Right lobe of liver (tissue), 4 donors: Measurements from ENCODE around the gene PTPRM.

Source experiments
- POLR2A ChIP-seq: fragments of 450-650 bp; IDR thresholded peaks from one replicate; pipeline ENCODE4 v1.6.1; 2017; ENCODE audit warnings: antibody characterized with exemption, mild to moderate bottlenecking
- TF ChIP-seq, protein P1 (sequence below), 4 donors: fragments of 200-600 bp in 3 of 4; fragments of 450-650 bp in 1 of 4; IDR thresholded peaks; one replicate each; pipeline versions ENCODE4 v1.5.1 to v1.8.0; 2016 to 2022; ENCODE audit warnings: antibody characterized with exemption in 4 of 4, mild to moderate bottlenecking in 2 of 4
- donor health status: DM: no; HTN: no; CAD: no.
- donor health status: DM: no; HTN: no; CAD: no.
- donor health status: DM: no; HTN: yes; CAD: no.

DNA sequence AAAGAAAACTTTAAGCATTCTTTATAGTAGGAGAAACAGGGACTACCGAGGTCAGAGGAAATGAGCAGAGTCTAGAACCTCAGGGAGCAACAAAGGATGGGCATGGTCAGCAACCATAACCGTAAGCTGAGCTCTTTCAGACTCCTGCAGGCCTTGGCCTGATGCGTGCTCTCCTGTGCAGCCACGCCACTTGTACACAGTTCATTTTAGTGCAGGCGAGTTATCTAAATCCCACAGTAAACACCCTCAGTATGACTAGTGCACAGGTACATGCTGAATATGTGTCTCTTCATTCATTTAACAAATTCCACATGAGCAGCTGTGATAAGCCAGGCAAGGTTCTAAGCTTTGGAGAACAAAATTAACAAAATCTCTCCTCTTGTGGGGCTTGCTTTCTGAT lies 640.9 kb downstream of the PTPRM start:
- TF ChIP-seq, protein P1, sequence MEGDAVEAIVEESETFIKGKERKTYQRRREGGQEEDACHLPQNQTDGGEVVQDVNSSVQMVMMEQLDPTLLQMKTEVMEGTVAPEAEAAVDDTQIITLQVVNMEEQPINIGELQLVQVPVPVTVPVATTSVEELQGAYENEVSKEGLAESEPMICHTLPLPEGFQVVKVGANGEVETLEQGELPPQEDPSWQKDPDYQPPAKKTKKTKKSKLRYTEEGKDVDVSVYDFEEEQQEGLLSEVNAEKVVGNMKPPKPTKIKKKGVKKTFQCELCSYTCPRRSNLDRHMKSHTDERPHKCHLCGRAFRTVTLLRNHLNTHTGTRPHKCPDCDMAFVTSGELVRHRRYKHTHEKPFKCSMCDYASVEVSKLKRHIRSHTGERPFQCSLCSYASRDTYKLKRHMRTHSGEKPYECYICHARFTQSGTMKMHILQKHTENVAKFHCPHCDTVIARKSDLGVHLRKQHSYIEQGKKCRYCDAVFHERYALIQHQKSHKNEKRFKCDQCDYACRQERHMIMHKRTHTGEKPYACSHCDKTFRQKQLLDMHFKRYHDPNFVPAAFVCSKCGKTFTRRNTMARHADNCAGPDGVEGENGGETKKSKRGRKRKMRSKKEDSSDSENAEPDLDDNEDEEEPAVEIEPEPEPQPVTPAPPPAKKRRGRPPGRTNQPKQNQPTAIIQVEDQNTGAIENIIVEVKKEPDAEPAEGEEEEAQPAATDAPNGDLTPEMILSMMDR (IDR thresholded peaks at IDR 0.05): no peak
- no peak for TF ChIP-seq POLR2A
